NCI-H345 (cell line): ENCODE measurements around the gene FANCI.

Source experiments
- DNase-seq: peaks from one replicate; lab custom pipeline; 2025; lab: John Stamatoyannopoulos, UW

FANCI gene

DNA sequence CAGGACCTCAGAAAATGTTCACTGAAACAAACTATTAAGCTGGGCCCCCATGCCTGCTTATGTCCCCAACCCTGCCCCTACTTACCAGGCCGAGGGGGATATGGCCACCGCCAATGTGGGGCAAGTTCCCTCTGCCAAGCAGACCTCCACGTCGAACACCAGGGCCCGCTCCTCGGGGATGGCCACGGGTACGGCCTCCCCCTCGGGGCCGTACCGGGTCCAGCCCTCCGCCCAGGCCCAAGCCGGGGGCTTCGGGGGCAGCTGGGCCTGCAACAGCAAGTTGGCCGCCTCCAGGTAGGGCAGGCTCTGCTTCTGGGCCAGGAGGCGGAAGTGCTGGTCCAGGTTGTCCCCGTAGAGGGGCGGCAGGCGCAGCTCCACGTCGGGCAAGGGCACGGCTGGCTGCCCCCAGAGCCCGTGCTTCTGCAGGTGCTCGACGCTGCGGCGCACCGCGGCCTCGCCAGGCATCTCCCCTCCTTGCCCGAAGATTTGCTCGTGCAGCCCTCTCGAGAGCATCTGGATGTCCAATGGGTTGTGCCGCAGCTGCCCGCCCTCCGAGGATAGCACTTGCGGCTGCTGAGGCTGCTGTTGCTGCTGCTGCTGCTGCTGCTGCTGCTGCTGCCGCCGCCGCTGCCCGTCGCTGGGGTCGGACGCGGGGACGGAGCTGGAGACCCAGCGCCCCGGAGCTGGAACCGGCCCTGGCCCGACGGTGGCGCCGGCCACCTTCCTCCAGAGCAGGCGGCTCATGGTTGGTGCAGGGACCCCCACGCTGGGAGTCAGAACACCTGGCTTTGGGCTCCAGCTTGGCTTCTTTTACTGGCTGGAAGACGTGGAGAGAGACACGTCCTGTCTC, 89.5 kb downstream of the FANCI start:
- no peak for DNase-seq

DNA sequence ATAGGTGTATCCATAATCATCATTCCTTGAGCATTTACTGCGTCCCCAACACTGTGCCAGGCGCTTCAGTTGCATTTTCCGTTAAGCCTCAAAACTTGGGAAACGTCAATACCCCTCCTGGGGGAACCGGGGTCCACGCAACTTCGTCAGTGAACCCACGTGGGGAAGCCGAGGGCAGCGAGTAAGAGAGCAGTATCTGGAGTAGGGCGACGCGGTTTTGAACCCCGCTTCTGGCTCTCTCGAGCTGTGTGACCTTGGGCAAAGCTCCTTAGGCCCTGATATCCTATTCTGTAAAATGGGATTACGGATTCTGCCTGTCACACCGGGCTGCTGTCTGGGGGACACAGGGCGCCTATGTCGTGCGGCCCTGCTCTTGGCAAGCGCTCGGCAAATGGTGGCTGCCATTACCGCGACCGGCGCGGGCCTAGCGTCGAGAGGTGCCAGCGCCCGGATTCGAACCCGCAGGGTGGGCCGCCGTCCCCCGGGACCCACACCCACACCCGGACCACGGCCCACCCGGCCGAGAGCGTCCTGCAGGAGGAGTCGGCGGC, 90.3 kb downstream of the FANCI start:
- DNase-seq, result no peak

DNA sequence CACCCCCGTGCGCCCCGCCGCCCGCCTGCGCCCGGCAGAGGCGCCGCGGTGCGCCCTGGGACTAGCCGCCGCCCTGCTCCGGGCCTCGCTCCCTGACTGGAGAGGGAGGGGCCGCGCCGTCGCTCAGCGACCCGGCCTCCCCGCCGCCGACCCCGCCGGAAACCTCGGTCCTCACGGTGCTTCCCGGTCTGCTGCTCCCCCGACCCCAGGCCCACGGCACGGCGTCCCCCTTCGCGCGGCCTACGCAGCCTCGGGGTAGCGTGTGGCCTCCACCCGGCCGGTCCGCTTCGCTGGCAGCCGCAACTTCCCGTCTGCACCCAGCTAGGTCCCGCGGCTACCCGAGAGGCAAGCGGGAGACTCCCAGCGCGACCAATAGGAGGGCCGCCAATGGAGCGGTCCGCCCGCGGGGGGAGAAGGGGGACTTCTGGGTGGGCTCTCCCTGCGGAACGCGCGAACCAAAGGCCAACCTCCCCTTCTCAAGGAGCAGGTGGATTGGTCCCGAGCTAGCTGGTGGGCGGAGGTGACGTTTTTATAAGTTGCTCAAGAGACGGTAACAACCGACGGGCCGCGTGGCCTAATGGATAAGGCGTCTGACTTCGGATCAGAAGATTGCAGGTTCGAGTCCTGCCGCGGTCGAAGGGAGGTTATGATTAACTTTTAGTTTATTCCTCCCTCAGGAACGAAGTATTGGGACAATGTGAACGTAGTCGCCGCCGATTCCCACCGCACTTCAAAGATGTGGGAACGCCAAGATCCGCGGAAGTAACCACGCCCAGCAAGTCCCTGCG, 90.9 kb downstream of the FANCI start, which contains the start of gene POLG:
POLG (minus strand) TSS at position 315 of the 788 bp plus-strand sequence. CDS start 1,070 bp downstream, outside the sequence.
- peak; percentile 96 for DNase-seq

DNA sequence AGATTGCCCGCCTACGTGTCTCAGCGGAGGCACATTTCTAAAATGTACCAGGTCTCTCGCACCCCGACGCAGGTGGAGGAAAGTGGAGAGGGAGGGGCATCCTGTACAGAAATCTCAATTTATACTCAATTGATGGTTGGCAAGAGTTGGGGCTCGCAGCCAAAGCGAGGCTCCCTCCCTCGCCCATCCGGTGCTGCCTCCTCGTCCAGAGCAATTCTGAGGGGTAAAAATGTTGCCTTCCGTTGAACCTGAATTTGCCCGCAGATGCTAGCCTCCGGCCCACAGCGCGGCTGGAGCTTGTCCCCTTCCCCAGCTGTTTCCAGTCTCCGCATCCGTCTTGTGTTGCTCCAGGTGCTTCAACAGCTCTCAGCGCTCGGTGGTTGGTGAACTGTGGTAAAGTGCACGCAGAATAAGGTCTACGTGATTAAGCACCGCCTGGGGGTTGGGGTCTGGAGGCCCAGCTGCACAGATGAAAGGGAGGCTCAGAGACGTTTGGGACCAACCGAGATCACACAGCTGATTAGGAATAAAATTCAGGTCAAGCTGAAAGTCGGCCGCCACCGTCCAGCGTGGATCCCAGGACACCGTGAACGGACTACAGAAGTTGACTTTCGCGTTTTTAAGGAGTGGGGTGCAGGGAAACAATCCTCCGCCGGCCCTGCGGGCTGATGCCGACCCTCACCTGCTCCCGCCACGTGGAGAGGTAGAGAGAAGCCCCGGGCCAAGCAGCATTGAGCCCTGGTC, 91.7 kb downstream of the FANCI start:
- peak; percentile 68 for DNase-seq

DNA sequence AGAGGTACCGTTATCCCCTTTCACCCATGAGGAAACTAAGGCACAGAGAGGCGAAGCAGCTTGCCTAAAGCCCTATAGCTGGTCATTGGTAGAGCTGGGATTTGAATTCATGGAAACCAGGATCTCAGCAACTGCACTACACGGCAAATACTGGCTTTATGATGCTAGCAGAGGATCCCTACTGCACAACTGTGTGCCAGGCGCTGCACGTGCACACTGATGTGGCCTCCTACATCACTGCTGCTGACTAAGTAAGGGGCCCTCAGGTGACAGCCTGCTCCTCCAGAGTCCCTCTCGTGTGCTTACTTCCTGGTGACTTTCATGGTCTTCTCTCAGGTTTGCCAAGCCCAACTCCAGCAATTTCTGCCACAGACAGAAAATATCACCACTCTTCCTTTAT, 94.3 kb downstream of the FANCI start:
- DNase-seq, result no peak

DNA sequence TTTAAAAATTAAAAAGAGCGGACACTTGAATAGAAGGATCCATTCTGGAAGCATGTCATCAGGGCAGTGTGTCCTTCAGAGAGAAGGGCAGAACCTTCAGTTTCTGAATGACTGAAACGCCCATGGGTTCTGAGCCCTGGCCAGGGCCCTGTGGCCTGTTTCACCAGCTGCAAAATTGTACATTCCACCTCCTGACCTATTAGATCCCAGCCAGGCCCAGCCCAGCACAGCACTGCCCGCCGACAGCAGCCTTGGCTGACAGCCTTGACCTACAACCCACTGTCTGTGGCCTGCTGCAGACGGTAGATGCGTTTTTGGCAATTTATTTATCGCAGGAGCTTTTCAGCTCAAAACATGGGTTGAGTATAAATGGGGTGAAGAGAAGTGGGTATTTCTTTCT, 96.8 kb downstream of the FANCI start:
- DNase-seq, result no peak

DNA sequence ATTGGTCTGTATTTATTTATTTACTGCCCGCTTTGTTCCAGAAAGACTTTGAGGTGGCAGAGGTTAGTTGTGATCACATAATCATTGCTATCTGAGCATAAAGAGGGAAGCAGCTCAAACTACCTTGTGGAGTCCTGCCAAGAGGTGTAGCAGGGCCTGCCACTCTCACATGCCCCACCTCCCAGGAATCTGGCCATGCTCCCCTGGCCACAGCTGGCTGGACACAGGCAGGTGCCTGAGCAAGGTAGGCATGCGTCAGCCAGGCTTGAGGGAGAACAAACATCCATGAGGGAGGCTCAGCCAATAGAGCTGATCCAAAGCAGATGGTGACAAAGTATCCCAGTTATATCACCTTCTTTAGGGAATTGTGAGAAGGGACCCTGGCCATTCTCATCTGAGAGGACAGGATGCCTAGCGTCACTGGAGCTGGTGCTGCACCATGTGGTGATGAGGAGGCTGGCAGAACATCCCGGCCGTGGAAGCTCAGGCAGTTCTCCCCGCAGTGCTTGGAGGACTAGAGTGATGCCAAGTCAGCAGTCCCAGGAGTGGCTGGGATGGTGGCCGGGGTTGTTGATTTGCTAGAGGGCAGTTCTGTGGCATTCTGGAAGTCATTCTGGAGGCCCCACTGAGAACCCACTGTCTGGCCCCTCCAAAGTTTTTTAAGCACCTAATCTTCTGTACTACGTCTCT, 97.7 kb downstream of the FANCI start:
- no peak for DNase-seq

DNA sequence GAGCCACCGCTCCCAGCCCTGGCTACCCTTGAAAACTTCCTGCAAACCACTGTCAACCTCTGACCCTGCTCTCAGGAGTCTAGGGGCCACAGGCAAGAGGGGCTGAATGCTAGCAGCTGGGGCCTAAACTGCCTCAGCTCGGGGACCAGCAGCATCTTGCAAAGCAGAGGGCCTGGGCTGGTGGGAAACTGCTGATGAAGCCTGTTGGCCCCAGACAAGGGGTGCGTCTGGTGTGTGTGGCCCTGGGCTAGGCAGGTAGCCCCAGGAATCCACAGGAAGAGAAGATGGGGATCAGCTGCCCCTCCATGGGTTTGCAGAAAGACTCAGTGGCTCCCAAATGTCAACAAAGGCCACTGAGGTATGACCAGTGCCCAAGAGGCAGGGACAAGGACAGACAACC, 99.1 kb downstream of the FANCI start:
- no peak for DNase-seq

DNA sequence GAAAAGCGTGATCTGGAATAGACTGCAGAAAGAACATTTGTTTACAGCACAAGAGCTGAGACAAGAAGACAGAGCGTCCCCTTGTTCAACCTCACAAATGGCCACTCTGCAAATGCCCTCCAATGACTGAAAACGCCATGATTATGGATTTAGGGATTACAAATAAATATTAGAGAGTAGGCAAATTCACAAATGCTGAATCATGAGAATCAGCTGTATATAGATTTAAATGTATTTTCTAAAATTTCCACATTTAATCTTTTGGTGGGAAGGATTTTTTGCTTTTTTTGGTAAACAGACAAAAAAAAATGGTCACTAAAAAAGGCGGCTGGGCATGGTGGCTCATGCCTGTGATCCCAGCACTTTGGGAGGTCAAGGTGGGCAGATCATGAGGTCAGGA, 101.5 kb downstream of the FANCI start:
- no peak for DNase-seq

DNA sequence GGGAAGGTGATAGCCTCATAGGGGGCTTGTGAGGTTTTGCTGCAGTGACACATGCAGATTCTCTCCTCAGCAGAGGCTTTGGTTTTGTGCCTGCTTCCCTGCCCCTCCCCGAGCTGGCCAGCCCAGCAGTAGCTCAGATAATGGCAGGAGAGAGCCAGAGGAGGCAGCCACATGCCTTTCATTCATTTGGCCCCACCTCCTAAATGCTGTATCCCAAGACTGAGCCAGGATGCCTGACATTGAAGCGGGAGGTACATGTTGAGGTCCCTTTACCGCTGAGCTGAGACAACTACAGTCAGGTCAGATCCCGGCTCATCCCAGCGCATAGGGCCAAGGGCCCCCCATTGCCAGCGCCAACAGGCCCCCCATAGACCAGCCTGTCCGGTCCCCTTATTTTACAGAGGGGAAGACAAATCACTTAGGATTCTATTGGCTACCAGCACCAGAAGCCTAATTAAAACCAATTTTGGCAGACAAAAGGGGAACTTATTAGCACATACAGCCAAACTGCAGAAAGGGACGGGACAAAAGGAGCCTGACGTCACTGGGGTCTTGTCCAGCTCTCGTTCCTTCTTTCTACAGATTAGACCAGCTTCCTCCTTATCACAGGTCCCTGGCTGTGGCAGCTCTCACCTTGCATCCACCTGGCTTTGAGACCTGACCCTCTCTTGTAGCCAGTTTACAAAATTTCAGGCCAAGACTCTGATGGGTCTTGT, 102.9 kb downstream of the FANCI start:
- no peak for DNase-seq

DNA sequence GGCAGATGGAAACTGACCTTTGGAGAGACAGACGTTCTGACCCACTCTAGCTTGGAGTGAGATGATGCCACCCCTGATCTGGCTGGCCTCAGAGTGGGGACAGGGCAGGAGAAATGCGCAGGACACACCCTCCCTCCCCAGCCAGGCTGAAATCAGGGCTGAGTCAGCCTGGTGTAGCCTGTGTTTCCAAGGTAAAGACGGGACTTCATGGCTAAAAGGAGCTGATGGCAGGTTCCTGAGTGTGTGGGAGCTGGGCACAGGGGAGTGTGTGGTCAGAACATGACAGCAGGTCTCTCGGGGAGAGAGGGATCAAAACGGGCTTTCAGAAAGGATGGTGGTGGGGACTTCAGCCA, 105.4 kb downstream of the FANCI start:
- DNase-seq, result no peak

DNA sequence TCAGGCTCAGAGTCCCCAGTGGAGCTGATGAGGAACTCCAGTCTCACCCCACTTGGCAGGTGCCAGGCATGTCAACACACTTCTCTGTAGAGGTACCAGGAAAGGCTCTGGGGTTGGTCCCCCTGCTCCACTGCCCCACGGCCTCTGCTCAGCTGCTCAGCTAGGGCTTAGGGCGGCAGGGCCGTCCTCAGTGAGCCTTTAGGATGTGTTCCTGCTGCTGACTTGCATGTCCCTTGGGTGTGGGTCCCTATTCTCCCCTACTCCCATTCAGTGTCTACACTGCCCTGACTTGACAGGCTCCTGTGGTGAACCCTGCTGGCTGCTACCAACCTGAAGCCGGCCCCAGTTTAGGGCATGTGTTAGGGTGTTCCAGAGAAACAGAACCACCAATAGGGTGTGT, 108.7 kb downstream of the FANCI start:
- DNase-seq, result no peak

DNA sequence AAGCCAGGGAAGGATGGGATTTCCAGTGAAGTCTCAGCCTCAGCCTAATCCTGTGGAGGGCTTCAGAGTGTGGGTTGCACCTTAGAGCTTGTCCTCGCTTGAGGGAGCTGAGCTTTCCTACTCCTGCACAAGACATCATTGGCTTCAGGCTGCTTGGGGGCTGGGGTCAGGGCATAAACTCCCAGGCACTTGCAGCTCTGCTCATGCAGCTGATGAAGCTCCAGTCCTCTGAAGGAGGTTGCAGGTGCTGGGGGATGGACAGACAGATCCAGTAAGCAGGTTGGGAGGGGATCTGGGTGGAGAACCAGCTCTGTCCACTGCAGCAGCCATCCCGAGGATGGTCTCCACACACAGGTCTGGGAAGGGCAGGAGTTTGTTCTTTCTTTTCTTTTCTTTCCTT, 110.2 kb downstream of the FANCI start:
- no peak for DNase-seq

DNA sequence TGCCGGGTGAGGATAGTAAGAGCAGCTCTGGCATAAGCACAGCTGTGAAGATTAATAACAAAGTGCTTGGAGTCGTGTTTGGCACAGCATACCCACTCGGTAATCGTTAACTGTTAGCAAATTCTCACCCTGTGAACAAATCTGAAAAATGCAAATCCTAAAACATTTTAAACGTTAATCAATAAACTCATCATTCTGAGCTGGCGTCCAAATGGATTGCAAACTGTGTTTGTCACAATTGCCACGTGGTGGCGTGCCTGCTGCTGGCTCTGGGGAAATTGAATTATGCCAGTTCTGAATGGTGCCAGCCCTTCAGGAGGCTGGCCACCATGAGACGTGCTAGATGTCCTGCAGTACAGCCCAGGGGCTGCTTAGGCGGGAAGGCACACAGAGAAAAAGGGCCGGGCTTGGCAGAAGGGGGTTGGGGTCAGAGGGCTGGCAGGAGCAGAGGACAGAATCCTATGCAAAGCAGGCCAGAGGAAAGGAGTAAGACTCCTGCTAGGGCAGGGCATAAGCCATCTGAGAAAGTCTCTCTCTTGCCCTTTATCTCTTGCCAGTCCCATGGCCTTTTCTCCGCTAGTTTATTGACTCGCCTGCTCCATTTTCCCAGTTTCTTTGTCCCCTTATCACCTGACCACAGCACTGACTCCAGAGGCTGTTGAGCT, 113.0 kb downstream of the FANCI start:
- DNase-seq, result peak; percentile 28

DNA sequence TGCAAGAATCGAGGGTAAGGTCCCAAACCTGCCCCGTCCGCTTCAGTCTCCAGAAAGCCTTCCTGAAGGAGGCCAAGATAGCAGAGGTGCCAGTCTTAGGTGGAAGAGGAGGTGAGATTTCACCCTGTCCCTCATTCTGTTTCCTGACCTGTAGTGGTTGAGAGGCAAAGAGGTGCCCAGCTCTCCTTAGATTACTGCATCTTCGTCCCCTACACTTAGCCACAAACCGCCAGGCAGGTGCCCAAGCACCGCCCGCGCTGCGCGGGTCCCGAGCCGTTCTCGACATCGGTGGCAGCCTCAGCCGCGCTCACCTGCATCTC, 114.6 kb downstream of the FANCI start:
- no peak for DNase-seq

DNA sequence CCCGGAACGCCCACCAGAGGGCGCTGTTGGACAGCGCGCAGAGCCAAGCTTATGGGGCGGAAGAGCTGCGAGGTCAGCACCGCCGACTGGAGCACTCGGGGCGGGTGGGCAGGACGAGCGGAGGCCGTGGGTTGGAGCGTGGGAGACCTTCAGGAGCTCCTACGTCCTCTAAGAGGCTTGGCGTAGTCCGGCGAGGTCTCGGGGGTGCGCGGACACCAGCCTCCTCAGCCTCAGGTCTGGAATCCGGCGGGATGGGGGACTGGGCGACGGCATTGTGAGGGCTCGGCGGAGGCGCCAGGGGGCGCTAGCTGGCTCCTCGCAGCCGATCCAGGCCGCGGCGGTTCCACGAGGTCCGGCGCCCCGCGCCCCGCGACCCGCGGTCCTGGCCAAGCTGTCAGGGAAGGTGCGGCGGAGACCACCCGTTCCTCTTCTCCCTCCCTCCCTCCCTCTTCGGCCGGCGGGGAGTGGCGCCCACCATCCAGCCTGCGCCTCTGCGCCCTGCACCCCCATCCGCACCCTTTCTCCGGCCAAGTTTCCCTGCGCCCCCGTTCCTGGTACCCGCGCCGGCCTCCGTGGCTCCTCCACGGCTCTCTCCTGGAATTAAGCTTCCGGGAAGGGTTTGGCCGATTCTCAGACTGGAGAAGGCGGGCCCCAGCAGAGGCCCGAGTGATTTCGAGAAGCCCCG, 115.1 kb downstream of the FANCI start:
- peak; percentile 71 for DNase-seq

DNA sequence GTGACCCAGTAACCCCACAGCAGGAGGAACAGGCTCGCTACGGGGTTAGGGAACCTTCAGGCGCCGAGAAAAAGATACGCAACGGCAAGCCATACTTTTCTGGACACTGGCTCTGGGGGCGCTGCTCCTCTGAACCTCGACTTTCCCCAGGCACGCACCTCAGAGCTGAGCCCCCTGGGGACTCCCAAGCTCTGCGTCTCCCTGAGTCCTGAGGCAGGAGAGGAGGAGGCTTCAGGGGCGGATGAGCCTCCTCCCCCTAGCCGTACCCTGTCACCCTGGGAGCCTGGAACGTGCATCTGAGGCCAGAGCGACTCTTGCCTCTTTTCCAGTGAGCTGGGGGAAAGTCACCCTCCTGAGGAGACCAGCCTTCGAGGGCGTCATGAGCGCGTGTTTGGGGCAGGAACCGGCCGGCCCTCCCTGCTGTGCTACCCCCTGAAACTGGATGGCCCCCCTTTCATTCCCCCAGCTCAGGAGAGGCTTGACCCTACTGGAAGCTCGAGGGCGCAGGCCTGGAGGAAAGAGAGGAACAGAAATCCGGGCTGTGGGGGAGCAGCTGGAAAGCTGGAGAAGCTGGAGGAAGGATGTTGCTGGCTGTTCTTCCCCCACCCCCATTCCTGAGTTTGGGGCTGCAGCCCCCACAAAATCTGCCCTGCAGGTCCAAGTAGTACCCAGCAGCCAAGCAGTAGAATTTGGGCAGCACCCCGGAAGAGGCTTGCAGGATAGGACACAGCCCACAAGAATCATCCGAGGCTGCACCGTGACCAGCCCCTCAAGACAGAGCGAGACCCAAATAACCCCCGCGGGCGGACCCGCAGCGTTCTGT, 115.9 kb downstream of the FANCI start:
- DNase-seq, result no peak

DNA sequence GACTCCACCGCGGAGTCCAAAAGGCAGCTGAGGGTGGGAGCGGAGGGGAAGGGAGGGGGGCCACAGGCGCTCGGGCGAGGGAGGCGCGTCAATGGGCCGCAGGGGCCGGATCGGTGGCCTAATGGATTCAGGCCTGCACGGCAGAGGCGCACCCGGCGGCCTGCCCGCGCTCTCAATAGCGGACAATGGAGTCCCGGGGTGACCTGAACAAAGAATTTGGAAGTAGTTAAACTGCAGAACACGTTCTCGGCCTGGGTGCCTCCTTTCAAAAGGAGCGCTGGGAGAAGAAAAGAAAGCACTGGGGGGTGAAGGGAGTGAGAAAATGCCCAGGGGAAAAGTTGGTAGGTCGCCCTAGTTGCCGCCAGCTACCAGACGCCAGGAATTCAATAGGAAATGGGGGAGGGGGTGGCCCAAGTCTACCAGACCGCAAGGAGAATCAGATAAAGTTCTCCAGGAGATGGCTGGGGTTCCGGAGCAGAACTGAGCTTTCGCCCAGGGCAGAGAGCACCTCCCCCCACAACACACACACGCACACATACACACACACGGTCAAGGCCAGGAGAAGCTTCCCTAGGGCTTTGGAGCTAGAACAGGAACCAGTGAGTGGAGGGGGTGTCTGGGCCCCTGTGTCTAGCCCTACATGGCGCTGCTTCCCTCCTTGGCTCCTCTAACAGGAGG, 116.7 kb downstream of the FANCI start:
- no peak for DNase-seq
